Measurements from ENCODE around the gene COX7A2L. TPM values are rescaled to one million over a fixed set of nuclear protein-coding genes. Genes with fewer than 3 reads are reported as not detected.

The COX7A2L gene
- total and polyA plus RNA-seq, 2 experiments from 2014 or later, result 112 to 149 TPM

DNA sequence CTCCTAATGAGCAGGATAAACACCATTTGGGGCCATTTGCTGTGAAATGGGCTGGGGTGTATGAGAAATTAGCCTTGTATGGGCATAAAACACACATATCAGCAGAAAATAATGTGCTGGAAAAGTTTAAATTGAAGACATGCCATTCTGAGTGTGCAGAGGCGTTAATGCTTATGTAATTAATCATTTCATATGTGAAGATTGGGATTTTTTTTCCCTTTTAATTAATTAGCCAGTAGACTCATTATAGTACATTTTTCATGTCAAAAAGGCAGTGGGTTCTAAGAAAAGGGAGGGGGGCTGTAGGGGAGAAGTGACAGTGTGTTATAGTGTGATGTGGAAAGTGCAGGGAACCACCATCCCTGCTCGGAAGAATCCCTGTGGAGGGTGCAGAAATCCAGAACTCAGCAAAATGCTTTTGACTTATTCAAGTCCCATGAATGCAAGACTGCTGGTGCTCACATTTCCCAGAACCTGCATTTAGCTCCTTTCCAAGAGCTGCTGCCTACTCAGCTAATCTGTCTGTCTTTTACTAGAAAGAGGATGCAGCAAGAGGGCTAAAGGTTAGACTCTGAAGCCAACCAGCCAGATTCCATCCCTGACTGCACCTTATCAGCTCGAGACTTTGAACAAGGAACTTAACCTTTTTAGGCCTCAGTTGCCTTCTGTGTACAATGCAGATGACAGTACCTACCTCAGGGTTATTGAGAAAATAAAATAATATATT, 11.6 kb upstream of the COX7A2L start (continued):
- TF ChIP-seq EZH2phosphoT487 (IDR thresholded peaks at IDR 0.05; ENCODE audit: unreplicated experiment) (no peak), POLR2AphosphoS5 (IDR thresholded peaks at IDR 0.05; ENCODE audit: low read depth) (no peak), CREB1 (CRISPR knock-in tag; IDR thresholded peaks at IDR 0.05; ENCODE audit: low read depth) (no peak), EZH2 (IDR thresholded peaks at IDR 0.05; ENCODE audit: low read depth, unreplicated experiment) (no peak), ZNF114 (CRISPR knock-in tag; IDR thresholded peaks at IDR 0.05) (no peak), NANOG (IDR thresholded peaks at IDR 0.05; ENCODE audit: borderline replicate concordance) (no peak)
- TF ChIP-seq, protein P1, sequence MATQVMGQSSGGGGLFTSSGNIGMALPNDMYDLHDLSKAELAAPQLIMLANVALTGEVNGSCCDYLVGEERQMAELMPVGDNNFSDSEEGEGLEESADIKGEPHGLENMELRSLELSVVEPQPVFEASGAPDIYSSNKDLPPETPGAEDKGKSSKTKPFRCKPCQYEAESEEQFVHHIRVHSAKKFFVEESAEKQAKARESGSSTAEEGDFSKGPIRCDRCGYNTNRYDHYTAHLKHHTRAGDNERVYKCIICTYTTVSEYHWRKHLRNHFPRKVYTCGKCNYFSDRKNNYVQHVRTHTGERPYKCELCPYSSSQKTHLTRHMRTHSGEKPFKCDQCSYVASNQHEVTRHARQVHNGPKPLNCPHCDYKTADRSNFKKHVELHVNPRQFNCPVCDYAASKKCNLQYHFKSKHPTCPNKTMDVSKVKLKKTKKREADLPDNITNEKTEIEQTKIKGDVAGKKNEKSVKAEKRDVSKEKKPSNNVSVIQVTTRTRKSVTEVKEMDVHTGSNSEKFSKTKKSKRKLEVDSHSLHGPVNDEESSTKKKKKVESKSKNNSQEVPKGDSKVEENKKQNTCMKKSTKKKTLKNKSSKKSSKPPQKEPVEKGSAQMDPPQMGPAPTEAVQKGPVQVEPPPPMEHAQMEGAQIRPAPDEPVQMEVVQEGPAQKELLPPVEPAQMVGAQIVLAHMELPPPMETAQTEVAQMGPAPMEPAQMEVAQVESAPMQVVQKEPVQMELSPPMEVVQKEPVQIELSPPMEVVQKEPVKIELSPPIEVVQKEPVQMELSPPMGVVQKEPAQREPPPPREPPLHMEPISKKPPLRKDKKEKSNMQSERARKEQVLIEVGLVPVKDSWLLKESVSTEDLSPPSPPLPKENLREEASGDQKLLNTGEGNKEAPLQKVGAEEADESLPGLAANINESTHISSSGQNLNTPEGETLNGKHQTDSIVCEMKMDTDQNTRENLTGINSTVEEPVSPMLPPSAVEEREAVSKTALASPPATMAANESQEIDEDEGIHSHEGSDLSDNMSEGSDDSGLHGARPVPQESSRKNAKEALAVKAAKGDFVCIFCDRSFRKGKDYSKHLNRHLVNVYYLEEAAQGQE (IDR thresholded peaks at IDR 0.05; ENCODE audit: unreplicated experiment), result no peak

DNA sequence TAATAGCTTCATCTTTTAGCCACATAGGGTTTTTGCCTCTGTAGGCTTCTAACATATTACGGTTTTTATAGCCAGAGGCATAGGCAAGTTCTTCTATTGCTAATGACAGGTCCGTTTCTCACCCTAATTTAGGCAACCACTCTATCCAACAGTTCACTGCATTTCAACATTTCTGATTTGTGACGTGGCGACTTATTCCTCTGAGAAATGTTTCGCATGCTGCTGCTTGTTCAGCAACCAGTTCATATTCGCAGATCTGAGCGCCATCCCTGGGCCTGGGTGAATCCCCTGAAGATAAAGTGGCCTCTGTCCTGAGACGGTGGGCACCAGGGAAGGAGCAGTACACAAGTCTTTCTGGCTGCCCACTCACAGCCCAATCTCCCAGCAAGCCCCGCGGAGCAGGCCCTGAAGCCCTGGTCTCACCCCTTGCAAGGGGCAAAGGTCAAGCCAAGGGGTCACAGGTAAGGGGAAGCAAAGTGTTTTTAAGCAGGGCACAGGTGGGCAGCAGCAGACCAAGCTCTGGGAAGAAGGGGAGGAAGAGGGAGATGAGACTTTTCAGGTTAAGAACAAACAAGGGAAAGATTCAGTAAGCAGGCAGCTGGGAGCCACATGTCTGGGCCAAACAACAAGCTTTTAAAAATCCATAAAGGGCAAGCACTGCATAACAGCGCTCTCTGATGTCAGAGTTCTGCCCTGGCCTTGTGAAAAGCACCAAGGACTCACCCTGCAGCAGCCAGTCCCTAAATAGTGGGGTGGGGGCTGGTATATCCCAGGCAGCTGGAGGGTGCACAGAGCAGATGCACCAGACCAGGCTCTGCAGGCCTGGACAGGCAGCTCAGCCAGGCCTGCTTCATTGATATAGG, 10.8 kb upstream of the COX7A2L start:
- Histone ChIP-seq H3K27ac (ENCODE audit: low read depth) (no peak overlapping the region), H3K79me2 (replicated peaks; ENCODE audit: insufficient read depth) (no peaks in the 10 kb centered on the region), H3K27me3 (ENCODE audit: insufficient read depth) (no peaks in the 10 kb centered on the region), H4K20me1 (replicated peaks; ENCODE audit: insufficient read depth) (no peaks in the 10 kb centered on the region), H3K4me2 (no peak overlapping the region), H2AFZ (no peak overlapping the region), H3K36me3 (ENCODE audit: insufficient read depth) (no peaks in the 10 kb centered on the region), H3K9me2 (ENCODE audit: insufficient read depth) (no peaks in the 10 kb centered on the region), H3K4me1 (ENCODE audit: insufficient read depth) (peaks cover 4% of the 10 kb centered on the region; the same call in 1 of the 2 replicates), H3K4me3 (no peak overlapping the region), H3F3A (replicated peaks; ENCODE audit: low read depth) (no peaks in the 10 kb centered on the region)
- ATAC-seq (no peak), DNase-seq (ENCODE audit: low spot score) (no peak)
- H3K27me3 Mint-ChIP-seq (ENCODE audit: insufficient read depth, low read depth, poor library complexity), result peaks cover 9% of the 10 kb centered on the region
- H3K36me3 Mint-ChIP-seq (ENCODE audit: low read depth), result no peaks in the 10 kb centered on the region
- no peaks in the 10 kb centered on the region for H3K9me3 Mint-ChIP-seq
- peaks cover 4% of the 10 kb centered on the region for H3K4me1 Mint-ChIP-seq
- no peak overlapping the region for H3K4me3 Mint-ChIP-seq
- H3K27ac Mint-ChIP-seq, result no peak overlapping the region
- TF ChIP-seq, protein P2, sequence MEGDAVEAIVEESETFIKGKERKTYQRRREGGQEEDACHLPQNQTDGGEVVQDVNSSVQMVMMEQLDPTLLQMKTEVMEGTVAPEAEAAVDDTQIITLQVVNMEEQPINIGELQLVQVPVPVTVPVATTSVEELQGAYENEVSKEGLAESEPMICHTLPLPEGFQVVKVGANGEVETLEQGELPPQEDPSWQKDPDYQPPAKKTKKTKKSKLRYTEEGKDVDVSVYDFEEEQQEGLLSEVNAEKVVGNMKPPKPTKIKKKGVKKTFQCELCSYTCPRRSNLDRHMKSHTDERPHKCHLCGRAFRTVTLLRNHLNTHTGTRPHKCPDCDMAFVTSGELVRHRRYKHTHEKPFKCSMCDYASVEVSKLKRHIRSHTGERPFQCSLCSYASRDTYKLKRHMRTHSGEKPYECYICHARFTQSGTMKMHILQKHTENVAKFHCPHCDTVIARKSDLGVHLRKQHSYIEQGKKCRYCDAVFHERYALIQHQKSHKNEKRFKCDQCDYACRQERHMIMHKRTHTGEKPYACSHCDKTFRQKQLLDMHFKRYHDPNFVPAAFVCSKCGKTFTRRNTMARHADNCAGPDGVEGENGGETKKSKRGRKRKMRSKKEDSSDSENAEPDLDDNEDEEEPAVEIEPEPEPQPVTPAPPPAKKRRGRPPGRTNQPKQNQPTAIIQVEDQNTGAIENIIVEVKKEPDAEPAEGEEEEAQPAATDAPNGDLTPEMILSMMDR (conservative IDR thresholded peaks at IDR 0.05; ENCODE audit: low read depth in 2 of 2), result no peak
- TF ChIP-seq ZNF331 (CRISPR knock-in tag; IDR thresholded peaks at IDR 0.05; ENCODE audit: low read depth) (no peak), POLR2AphosphoS5 (IDR thresholded peaks at IDR 0.05; ENCODE audit: low read depth) (no peak), CREB1 (CRISPR knock-in tag; IDR thresholded peaks at IDR 0.05; ENCODE audit: low read depth) (no peak), EZH2 (IDR thresholded peaks at IDR 0.05; ENCODE audit: low read depth, unreplicated experiment) (no peak), JUNB (IDR thresholded peaks at IDR 0.05; ENCODE audit: unreplicated experiment) (no peak), STAT1 (IDR thresholded peaks at IDR 0.05; ENCODE audit: unreplicated experiment) (no peak), EZH2phosphoT487 (IDR thresholded peaks at IDR 0.05; ENCODE audit: unreplicated experiment) (no peak), NANOG (IDR thresholded peaks at IDR 0.05; ENCODE audit: borderline replicate concordance) (no peak)
- TF ChIP-seq, protein P3, sequence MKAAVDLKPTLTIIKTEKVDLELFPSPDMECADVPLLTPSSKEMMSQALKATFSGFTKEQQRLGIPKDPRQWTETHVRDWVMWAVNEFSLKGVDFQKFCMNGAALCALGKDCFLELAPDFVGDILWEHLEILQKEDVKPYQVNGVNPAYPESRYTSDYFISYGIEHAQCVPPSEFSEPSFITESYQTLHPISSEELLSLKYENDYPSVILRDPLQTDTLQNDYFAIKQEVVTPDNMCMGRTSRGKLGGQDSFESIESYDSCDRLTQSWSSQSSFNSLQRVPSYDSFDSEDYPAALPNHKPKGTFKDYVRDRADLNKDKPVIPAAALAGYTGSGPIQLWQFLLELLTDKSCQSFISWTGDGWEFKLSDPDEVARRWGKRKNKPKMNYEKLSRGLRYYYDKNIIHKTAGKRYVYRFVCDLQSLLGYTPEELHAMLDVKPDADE (IDR thresholded peaks at IDR 0.05), result no peak
